ENCODE measurements around the gene ESPNL. TPM values are rescaled to one million over a fixed set of nuclear protein-coding genes. Genes with fewer than 3 reads are reported as not detected.

ESPNL gene
- total RNA-seq, 1 donor from 2014 or later: 0.40 TPM

- no peaks in the 10 kb centered on the region for H3K36me3 Mint-ChIP-seq (ENCODE audit: low read depth)
- H3K9me3 Mint-ChIP-seq: no peaks in the 10 kb centered on the region
- H3K27ac Mint-ChIP-seq (ENCODE audit: unreplicated experiment): no peak overlapping the region
- H3K4me1 Mint-ChIP-seq: no peaks in the 10 kb centered on the region
- H3K4me3 Mint-ChIP-seq: no peak overlapping the region
- H3K27me3 Mint-ChIP-seq (ENCODE audit: low read depth): no peaks in the 10 kb centered on the region
- no peak for TF ChIP-seq CTCF (conservative IDR thresholded peaks at IDR 0.05)
- DNase-seq (ENCODE audit: low read depth, low spot score): no peak
These were observed 46.9 kb downstream of the ESPNL start for GRCh38 chr2:238146884-238147544.

GRCh38 chr2:238148981-238149380, 48.8 kb downstream of the ESPNL start:
- no peaks in the 10 kb centered on the region for H3K36me3 Mint-ChIP-seq (ENCODE audit: low read depth)
- no peak overlapping the region for H3K27ac Mint-ChIP-seq (ENCODE audit: unreplicated experiment)
- no peaks in the 10 kb centered on the region for H3K27me3 Mint-ChIP-seq (ENCODE audit: low read depth)
- H3K4me3 Mint-ChIP-seq: no peak overlapping the region
- DNase-seq (ENCODE audit: low read depth, low spot score): no peak
- no peaks in the 10 kb centered on the region for H3K4me1 Mint-ChIP-seq
- H3K9me3 Mint-ChIP-seq: no peaks in the 10 kb centered on the region
- no peak for TF ChIP-seq CTCF (conservative IDR thresholded peaks at IDR 0.05)

GRCh38 chr2:238149841-238150572, 49.9 kb downstream of the ESPNL start:
- no peaks in the 10 kb centered on the region for H3K9me3 Mint-ChIP-seq
- no peak overlapping the region for H3K27ac Mint-ChIP-seq (ENCODE audit: unreplicated experiment)
- no peaks in the 10 kb centered on the region for H3K4me1 Mint-ChIP-seq
- TF ChIP-seq CTCF (conservative IDR thresholded peaks at IDR 0.05): no peak
- H3K4me3 Mint-ChIP-seq: no peak overlapping the region
- H3K36me3 Mint-ChIP-seq (ENCODE audit: low read depth): no peaks in the 10 kb centered on the region
- DNase-seq (ENCODE audit: low read depth, low spot score): no peak
- no peaks in the 10 kb centered on the region for H3K27me3 Mint-ChIP-seq (ENCODE audit: low read depth)

- no peak for TF ChIP-seq CTCF (conservative IDR thresholded peaks at IDR 0.05)
- no peak overlapping the region for H3K27ac Mint-ChIP-seq (ENCODE audit: unreplicated experiment)
- no peak for DNase-seq (ENCODE audit: low read depth, low spot score)
- no peaks in the 10 kb centered on the region for H3K27me3 Mint-ChIP-seq (ENCODE audit: low read depth)
- H3K4me3 Mint-ChIP-seq: no peak overlapping the region
- H3K9me3 Mint-ChIP-seq: no peaks in the 10 kb centered on the region
- H3K4me1 Mint-ChIP-seq: no peaks in the 10 kb centered on the region
- no peaks in the 10 kb centered on the region for H3K36me3 Mint-ChIP-seq (ENCODE audit: low read depth)
These were observed 50.5 kb downstream of the ESPNL start for GRCh38 chr2:238150686-238151085.

- no peak for TF ChIP-seq CTCF (conservative IDR thresholded peaks at IDR 0.05)
- Mint-ChIP-seq H3K9me3 (no peaks in the 10 kb centered on the region), H3K27me3 (ENCODE audit: low read depth) (no peaks in the 10 kb centered on the region), H3K4me3 (no peak overlapping the region), H3K36me3 (ENCODE audit: low read depth) (no peaks in the 10 kb centered on the region), H3K27ac (ENCODE audit: unreplicated experiment) (no peak overlapping the region), H3K4me1 (no peaks in the 10 kb centered on the region)
- no peak for DNase-seq (ENCODE audit: low read depth, low spot score)
These were observed 51.1 kb downstream of the ESPNL start for GRCh38 chr2:238151205-238151604.

All from neural crest cell (in vitro differentiated cells).